OCI-LY1 (cell line): Measurements from ENCODE around the gene OR4M2.
"Not testable (repeated sequence)": the region's sequence is repeated elsewhere in the genome, so short reads cannot be mapped to it uniquely, and the experiment has no call there.

Source experiments
- H2AFZ ChIP-seq: fragments of 200-600 bp; sonication (generic), shearing (Covaris generic); 2 replicates; pipeline ENCODE4 v1.6.0; 2014; ENCODE audit warnings: antibody characterized with exemption, mild to moderate bottlenecking, low read length
- H3F3A ChIP-seq: fragments of 200-600 bp; sonication (generic), shearing (Covaris generic); 2 replicates; pipeline ENCODE4 v1.6.0; 2014; ENCODE audit warnings: mild to moderate bottlenecking, antibody characterized with exemption, low read length, moderate library complexity; ENCODE audit not compliant: insufficient read depth
- H3K27ac ChIP-seq: fragments of 200-600 bp; sonication (generic); 2 replicates; pipeline ENCODE4 v1.5.1; 2014; ENCODE audit warnings: low read length, mixed run types, mild to moderate bottlenecking, low read depth; ENCODE audit not compliant: poor library complexity, severe bottlenecking
- H3K27me3 ChIP-seq: fragments of 200-600 bp; sonication (generic); 2 replicates; pipeline ENCODE4 v1.6.0; 2014; ENCODE audit warnings: antibody characterized with exemption, mild to moderate bottlenecking, low read length, moderate library complexity; ENCODE audit not compliant: insufficient read depth
- H3K36me3 ChIP-seq: fragments of 200-600 bp; sonication (generic); 2 replicates; pipeline ENCODE4 v1.6.1; 2014; ENCODE audit warnings: mild to moderate bottlenecking, antibody characterized with exemption, low read length, moderate library complexity, mixed read lengths; ENCODE audit not compliant: insufficient read depth
- H3K4me1 ChIP-seq: fragments of 200-600 bp; sonication (generic); 2 replicates; pipeline ENCODE4 v1.5.1; 2014; ENCODE audit warnings: mild to moderate bottlenecking, low read length, moderate library complexity; ENCODE audit not compliant: insufficient read depth, severe bottlenecking
- H3K4me2 ChIP-seq: fragments of 200-600 bp; sonication (generic), shearing (Covaris generic); 2 replicates; pipeline ENCODE4 v1.6.1; 2014; ENCODE audit warnings: low read length
- H3K4me3 ChIP-seq: fragments of 200-600 bp; sonication (generic); 2 replicates; pipeline ENCODE4 v1.5.1; 2014; ENCODE audit warnings: low read length, low read depth, mild to moderate bottlenecking, mixed read lengths; ENCODE audit not compliant: poor library complexity, severe bottlenecking
- H3K79me2 ChIP-seq: fragments of 200-600 bp; shearing (Covaris generic); 2 replicates; pipeline ENCODE4 v1.6.1; 2016; ENCODE audit warnings: mixed run types, low read length, mixed read lengths; ENCODE audit not compliant: insufficient read depth
- H3K9ac ChIP-seq: fragments of 200-600 bp; sonication (generic), shearing (Covaris generic); 2 replicates; pipeline ENCODE4 v1.6.1; 2014; ENCODE audit warnings: mild to moderate bottlenecking, low read length, mixed read lengths
- H3K9me2 ChIP-seq: fragments of 200-600 bp; sonication (generic), shearing (Covaris generic); 2 replicates; pipeline ENCODE4 v1.6.1; 2014; ENCODE audit warnings: low read depth, mild to moderate bottlenecking, low read length, mixed read lengths
- H3K9me3 ChIP-seq: fragments of 200-600 bp; shearing (Covaris generic); 2 replicates; pipeline ENCODE4 v1.6.1; 2014; ENCODE audit warnings: low read length, mixed read lengths
- H4K20me1 ChIP-seq: fragments of 200-600 bp; sonication (generic), shearing (Covaris generic); 2 replicates; pipeline ENCODE4 v1.6.0; 2016; ENCODE audit warnings: mild to moderate bottlenecking, low read length; ENCODE audit not compliant: insufficient read depth

The OR4M2 gene, protein sequence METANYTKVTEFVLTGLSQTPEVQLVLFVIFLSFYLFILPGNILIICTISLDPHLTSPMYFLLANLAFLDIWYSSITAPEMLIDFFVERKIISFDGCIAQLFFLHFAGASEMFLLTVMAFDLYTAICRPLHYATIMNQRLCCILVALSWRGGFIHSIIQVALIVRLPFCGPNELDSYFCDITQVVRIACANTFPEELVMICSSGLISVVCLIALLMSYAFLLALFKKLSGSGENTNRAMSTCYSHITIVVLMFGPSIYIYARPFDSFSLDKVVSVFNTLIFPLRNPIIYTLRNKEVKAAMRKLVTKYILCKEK

DNA sequence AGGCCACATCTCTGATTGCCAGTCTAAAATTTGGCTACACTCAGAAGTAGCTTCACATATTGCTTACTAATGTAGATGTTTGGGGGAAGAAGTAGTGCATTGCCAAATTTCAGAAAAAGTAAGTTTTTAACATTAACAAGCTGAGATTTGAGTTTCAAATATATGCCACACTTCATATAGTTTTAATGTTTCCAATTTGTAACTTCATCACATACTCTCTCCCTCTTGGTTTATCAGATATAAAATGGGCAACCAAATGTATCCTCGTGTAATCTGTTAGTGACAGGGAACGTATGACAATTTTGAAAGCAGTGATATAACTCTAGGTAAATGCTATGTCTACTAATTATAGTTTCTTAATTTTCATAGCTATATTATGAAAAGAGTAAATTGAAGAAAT is at the start of gene OR4M2:
TSS of gene OR4M2 (plus strand) at position 301 of the 400 bp plus-strand sequence. CDS start at position 399, 98 bp downstream.
- H3K9me3 ChIP-seq, H4K20me1 ChIP-seq, H3K9me2 ChIP-seq, H3K27ac ChIP-seq, H3F3A ChIP-seq, H3K27me3 ChIP-seq, H3K9ac ChIP-seq, H3K79me2 ChIP-seq, H2AFZ ChIP-seq, H3K4me1 ChIP-seq, H3K4me3 ChIP-seq, H3K36me3 ChIP-seq, H3K4me2 ChIP-seq: not testable (repeated sequence)

DNA sequence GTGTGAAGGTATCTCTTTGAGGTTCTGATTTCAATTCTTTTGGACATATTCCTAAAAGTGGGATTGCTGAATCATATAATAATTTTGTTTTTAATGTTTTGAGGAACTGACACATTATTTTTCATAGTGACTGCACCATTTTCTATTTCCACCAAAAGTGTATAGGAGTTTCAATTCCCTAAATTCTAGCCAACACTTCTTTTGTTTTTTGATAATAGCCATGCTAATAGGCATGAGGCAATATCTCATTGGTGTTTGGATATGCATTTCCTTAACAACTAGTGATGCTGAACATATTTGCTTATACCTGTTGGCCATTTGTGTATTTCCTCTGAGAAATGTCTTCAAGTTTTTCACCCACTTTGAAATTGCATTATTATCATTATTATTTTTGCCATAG is 11.1 kb upstream of the OR4M2 start:
- H3K4me2 ChIP-seq, H3K9ac ChIP-seq, H3K9me2 ChIP-seq, H2AFZ ChIP-seq, H3K27ac ChIP-seq, H3K4me1 ChIP-seq, H4K20me1 ChIP-seq, H3K9me3 ChIP-seq, H3K27me3 ChIP-seq, H3K79me2 ChIP-seq, H3F3A ChIP-seq, H3K4me3 ChIP-seq, H3K36me3 ChIP-seq: not testable (repeated sequence)

DNA sequence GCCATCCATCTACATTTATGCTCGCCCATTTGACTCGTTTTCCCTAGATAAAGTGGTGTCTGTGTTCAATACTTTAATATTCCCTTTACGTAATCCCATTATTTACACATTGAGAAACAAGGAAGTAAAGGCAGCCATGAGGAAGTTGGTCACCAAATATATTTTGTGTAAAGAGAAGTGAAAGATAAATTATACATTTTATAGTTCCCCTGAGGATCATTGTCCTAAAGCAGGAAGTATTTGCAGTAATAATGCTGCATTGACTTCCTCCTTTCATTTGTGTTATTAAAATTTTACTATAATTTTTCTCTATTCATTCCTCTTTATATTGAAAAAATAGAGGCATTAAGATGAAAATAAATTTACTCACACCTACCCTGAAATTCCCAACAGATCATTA is 1.1 kb downstream of the OR4M2 start:
- H3K79me2 ChIP-seq, H2AFZ ChIP-seq, H3F3A ChIP-seq, H3K36me3 ChIP-seq, H3K27me3 ChIP-seq, H3K27ac ChIP-seq, H4K20me1 ChIP-seq, H3K4me3 ChIP-seq, H3K4me2 ChIP-seq, H3K9me3 ChIP-seq, H3K4me1 ChIP-seq, H3K9me2 ChIP-seq, H3K9ac ChIP-seq: not testable (repeated sequence)

DNA sequence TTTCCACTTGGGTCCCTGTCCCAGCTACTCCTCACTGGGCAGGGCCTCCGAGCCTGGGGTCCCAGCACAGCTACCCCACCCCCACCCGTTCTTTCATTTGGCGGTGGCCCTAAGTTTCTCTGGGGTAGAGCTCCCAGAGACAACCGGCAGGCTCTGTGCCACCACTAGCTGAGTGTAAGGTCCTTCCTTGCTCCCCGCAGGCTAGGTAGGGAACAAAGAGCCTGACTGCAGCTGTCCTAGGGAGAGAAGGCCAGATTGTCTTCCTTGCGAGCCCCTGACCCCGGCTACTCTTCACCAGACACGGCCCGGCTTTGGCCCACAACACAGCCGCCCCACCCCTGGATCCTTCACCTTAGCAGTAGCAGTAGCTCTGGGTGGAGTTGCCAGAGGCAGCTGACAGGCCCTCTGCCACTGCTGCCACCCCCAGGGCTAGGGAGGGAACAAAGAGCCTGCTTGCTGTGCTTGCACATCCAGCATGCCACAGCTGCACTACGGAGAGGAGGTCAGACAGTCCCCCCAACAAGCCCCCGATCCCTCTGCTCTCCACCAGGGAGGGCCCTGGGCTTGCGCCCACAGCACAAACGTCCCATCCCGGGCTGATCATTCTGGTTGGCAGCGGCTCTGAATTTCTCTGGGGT is 18.4 kb downstream of the OR4M2 start:
- not testable (repeated sequence) for H3K9me3 ChIP-seq, H3K4me1 ChIP-seq, H3K36me3 ChIP-seq, H3K4me3 ChIP-seq, H3K9ac ChIP-seq, H3F3A ChIP-seq, H2AFZ ChIP-seq, H3K27ac ChIP-seq, H3K9me2 ChIP-seq, H4K20me1 ChIP-seq, H3K27me3 ChIP-seq, H3K79me2 ChIP-seq, H3K4me2 ChIP-seq

DNA sequence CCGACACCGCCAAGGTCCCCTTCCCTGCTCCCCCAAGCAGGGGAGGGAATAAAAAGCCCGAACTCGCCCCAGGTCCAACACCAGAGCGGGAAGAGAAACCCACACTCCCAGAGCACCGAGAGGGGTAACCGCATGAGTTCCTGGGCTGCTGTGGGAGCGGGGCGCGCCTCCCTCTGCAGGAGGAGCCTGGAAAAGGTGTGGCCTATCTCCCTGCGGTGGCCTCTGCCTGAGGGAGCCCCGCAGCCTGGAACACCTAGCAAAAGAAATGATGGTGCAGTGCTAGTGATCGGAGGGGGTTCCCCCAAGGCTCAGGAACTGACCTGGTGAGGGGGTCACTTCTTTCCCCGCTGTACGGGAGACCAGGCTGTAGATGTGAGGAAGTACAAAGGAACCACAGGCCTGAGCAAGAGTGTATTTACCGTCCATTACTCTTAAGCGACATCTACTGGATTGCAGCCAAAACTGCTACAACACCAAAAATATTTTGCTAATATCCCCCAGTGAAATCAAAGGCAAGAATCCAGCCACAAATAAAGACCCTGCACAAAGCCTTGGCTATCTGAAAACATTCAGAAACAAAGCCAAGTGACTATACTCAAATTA is 19.1 kb downstream of the OR4M2 start:
- not testable (repeated sequence) for H3K79me2 ChIP-seq, H3K36me3 ChIP-seq, H3K9me3 ChIP-seq, H3K27ac ChIP-seq, H3K4me1 ChIP-seq, H2AFZ ChIP-seq, H3F3A ChIP-seq, H3K27me3 ChIP-seq, H3K9ac ChIP-seq, H3K9me2 ChIP-seq, H4K20me1 ChIP-seq, H3K4me2 ChIP-seq, H3K4me3 ChIP-seq

DNA sequence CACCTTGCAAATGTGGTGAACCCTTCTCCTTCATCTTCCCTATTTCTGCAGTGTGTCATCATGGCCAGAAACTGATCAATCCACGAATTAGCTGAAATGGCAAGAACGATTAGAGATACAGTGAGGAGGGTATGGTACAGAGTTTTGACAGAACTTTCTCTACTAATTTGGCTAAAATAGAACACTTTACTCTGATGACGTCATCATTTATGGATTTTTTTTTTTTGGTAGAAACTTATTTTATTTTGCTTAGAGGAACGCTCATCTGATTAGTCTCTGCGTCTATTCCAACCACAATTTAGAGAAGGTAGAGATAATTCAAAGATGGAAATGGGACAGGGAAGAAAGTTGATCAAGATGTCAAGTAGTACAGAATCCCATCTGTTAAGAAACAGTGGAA is 41.7 kb downstream of the OR4M2 start:
- H3F3A ChIP-seq, H3K36me3 ChIP-seq, H3K9ac ChIP-seq, H3K27me3 ChIP-seq, H3K4me2 ChIP-seq, H3K9me3 ChIP-seq, H3K4me1 ChIP-seq, H2AFZ ChIP-seq, H3K9me2 ChIP-seq, H3K27ac ChIP-seq, H4K20me1 ChIP-seq, H3K4me3 ChIP-seq, H3K79me2 ChIP-seq: not testable (repeated sequence)
